A549 (cell line): ENCODE measurements around the gene CLIC4. TPM values are rescaled to one million over a fixed set of nuclear protein-coding genes. Genes with fewer than 3 reads are reported as not detected.

Experiments
- ATAC-seq, 2 experiments: fragments of 200-7000 bp in 1 of 2; fragments of >200 bp in 1 of 2; cut with Nextera tagmentation in 1 of 2; cut with Tn5 transposase in 1 of 2; 3 replicates each; pipeline versions ENCODE4 v1.8.0 to v1.9.1; 2018 to 2020; ENCODE audit warnings: mild to moderate bottlenecking in 1 of 2, moderate library complexity in 1 of 2
- CTCF ChIA-PET: fragments of 300-600 bp; sonication (Branson Sonifier 250); formaldehyde crosslinking; extraction: SDS; loops from one replicate; lab custom pipeline; 2021; ENCODE audit warnings: antibody characterized with exemption, inconsistent platforms; lab: Yijun Ruan, JAX
- POLR2A ChIA-PET: fragments of 350-600 bp; formaldehyde crosslinking; extraction: SDS; loops from one replicate; lab custom pipeline; 2021; ENCODE audit warnings: antibody characterized with exemption, inconsistent platforms; lab: Yijun Ruan, JAX
- DNase-seq, 2 experiments: peaks; one replicate each; pipeline versions ENCODE4 v3.0.0 to v3.0.0-alpha.2; 2011 to 2016; ENCODE audit warnings: low read depth in 1 of 2, low spot score in 1 of 2
- FAIRE-seq: peaks from 2 replicates; lab custom pipeline; 2011; peaks lifted over from hg19 to GRCh38; lab: Jason Lieb, UNC
- H3K27ac ChIP-seq, 2 experiments: fragments of >200 bp; sonication (Bioruptor Twin); formaldehyde crosslinking; 3 replicates each; pipeline ENCODE4 v1.5.1; 2016 to 2017
- H3K4me1 ChIP-seq: fragments of >200 bp; sonication (Bioruptor Twin); formaldehyde crosslinking; 3 replicates; pipeline ENCODE4 v1.6.1; 2016
- H3K4me2 ChIP-seq: fragments of >200 bp; sonication (Bioruptor Twin); formaldehyde crosslinking; 3 replicates; pipeline ENCODE4 v1.6.1; 2016
- H3K4me3 ChIP-seq: fragments of >200 bp; sonication (Bioruptor Twin); formaldehyde crosslinking; 3 replicates; pipeline ENCODE4 v1.5.1; 2016
- H3K9me3 ChIP-seq: fragments of >200 bp; sonication (Bioruptor Twin); formaldehyde crosslinking; 3 replicates; pipeline ENCODE4 v1.6.1; 2016
- BHLHE40 ChIP-seq: IDR thresholded peaks from 2 replicates; pipeline ENCODE4 v1.6.1; 2012; ENCODE audit warnings: low read depth, low read length, inconsistent platforms
- CBX8 ChIP-seq: fragments of 200-600 bp; sonication (generic); IDR thresholded peaks from 2 replicates; pipeline ENCODE4 v1.6.1; 2016
- CEBPB ChIP-seq, 2 experiments: fragments of >200 bp in 1 of 2; sonication (Bioruptor Twin) in 1 of 2; formaldehyde crosslinking in 1 of 2; IDR thresholded peaks; 2 replicates each; pipeline ENCODE4 v1.6.1; 2012 to 2016
- EHF ChIP-seq: fragments of 250-450 bp; sonication (Bioruptor Pico); IDR thresholded peaks from 2 replicates; pipeline ENCODE4 v1.5.0; 2020; ENCODE audit warnings: mild to moderate bottlenecking
- EHMT2 ChIP-seq: fragments of 200-600 bp; sonication (generic); IDR thresholded peaks from 2 replicates; pipeline ENCODE4 v1.6.1; 2016; ENCODE audit warnings: antibody characterized with exemption, low read depth, mild to moderate bottlenecking, moderate library complexity
- FOSB ChIP-seq: fragments of 250-450 bp; sonication (Bioruptor Pico); IDR thresholded peaks from 2 replicates; pipeline ENCODE4 v1.5.0; 2020; ENCODE audit warnings: mild to moderate bottlenecking, moderate library complexity
- FOSL2 ChIP-seq, 2 experiments: fragments of 450-650 bp in 1 of 2; fragments of >200 bp in 1 of 2; sonication (Bioruptor Twin) in 1 of 2; formaldehyde crosslinking; IDR thresholded peaks; 2 replicates each; pipeline versions ENCODE4 v1.5.0 to v1.6.1; 2016 to 2020; ENCODE audit warnings: mild to moderate bottlenecking in 1 of 2, moderate library complexity in 1 of 2
- HEYL ChIP-seq: fragments of 250-450 bp; sonication (Bioruptor Pico); IDR thresholded peaks from 2 replicates; pipeline ENCODE4 v1.8.0; 2021; ENCODE audit warnings: mild to moderate bottlenecking, moderate library complexity
- HOXA7 ChIP-seq: fragments of 250-450 bp; sonication (Bioruptor Pico); IDR thresholded peaks from 2 replicates; pipeline ENCODE4 v1.5.0; 2020; ENCODE audit warnings: mild to moderate bottlenecking, moderate library complexity
- HOXB5 ChIP-seq: fragments of 250-450 bp; sonication (Bioruptor Pico); IDR thresholded peaks from 2 replicates; pipeline ENCODE4 v1.5.0; 2020; ENCODE audit warnings: mild to moderate bottlenecking, moderate library complexity
- JUN ChIP-seq, 2 experiments: fragments of >200 bp; sonication (Bioruptor Twin); formaldehyde crosslinking; IDR thresholded peaks; 2 replicates in 1 of 2; 3 replicates in 1 of 2; pipeline ENCODE4 v1.6.1; 2016 to 2017
- JUNB ChIP-seq: fragments of >200 bp; sonication (Bioruptor Twin); formaldehyde crosslinking; IDR thresholded peaks from 2 replicates; pipeline ENCODE4 v1.6.1; 2016
- MAFK ChIP-seq: fragments of 450-650 bp; IDR thresholded peaks from 2 replicates; pipeline ENCODE4 v1.6.1; 2014; ENCODE audit not compliant: partially characterized antibody
- MYC ChIP-seq: IDR thresholded peaks from 2 replicates; pipeline ENCODE4 v1.6.1; 2012; ENCODE audit warnings: mild to moderate bottlenecking, inconsistent platforms, low read length, improper control_type of control experiment, borderline replicate concordance
- NFE2L2 ChIP-seq: fragments of 150-350 bp; conservative IDR thresholded peaks from 2 replicates; pipeline ENCODE4 v1.6.1; 2014; ENCODE audit warnings: low read length
- POLR2A ChIP-seq: IDR thresholded peaks from 2 replicates; pipeline ENCODE4 v1.6.1; 2012; ENCODE audit warnings: mild to moderate bottlenecking, low read length
- RAD21 ChIP-seq, 2 experiments: fragments of >200 bp in 1 of 2; sonication (Bioruptor Twin) in 1 of 2; formaldehyde crosslinking in 1 of 2; IDR thresholded peaks in 1 of 2; conservative IDR thresholded peaks in 1 of 2; 2 replicates in 1 of 2; 3 replicates in 1 of 2; pipeline ENCODE4 v1.6.1; 2012 to 2018; ENCODE audit warnings: inconsistent platforms in 1 of 2
- RARB ChIP-seq: fragments of 250-450 bp; sonication (Bioruptor Pico); IDR thresholded peaks from 2 replicates; pipeline ENCODE4 v1.8.0; 2021; ENCODE audit warnings: mild to moderate bottlenecking, moderate library complexity
- RCOR1 ChIP-seq: fragments of 150-350 bp; IDR thresholded peaks from 2 replicates; pipeline ENCODE4 v1.6.1; 2014; ENCODE audit warnings: antibody characterized with exemption, low read length, low read depth
- RNF2 ChIP-seq: fragments of 200-600 bp; sonication (generic); IDR thresholded peaks from 2 replicates; pipeline ENCODE4 v1.6.1; 2016; ENCODE audit warnings: low read depth, mild to moderate bottlenecking, antibody characterized with exemption, moderate library complexity, borderline replicate concordance
- SMC3 ChIP-seq: fragments of >200 bp; sonication (Bioruptor Twin); formaldehyde crosslinking; IDR thresholded peaks from 3 replicates; pipeline ENCODE4 v1.6.1; 2018; ENCODE audit warnings: inconsistent platforms
- SREBF2 ChIP-seq: fragments of 450-650 bp; IDR thresholded peaks from 2 replicates; pipeline ENCODE4 v1.6.1; 2014; ENCODE audit warnings: mild to moderate bottlenecking, moderate library complexity
- TFCP2L1 ChIP-seq: fragments of 250-450 bp; sonication (Bioruptor Pico); IDR thresholded peaks from 2 replicates; pipeline ENCODE4 v1.5.0; 2021; ENCODE audit warnings: mild to moderate bottlenecking
- TP53 ChIP-seq: fragments of 250-450 bp; sonication (Bioruptor Pico); IDR thresholded peaks from 2 replicates; pipeline ENCODE4 v1.5.0; 2021; ENCODE audit warnings: mild to moderate bottlenecking, moderate library complexity
- WGBS: methylation state at CpG from one replicate; pipeline ENCODE4 v1.1.6; 2017; ENCODE audit errors: missing lambda C conversion rate; 5-methylcytosine and 5-hydroxymethylcytosine counted together
- polyA plus RNA-seq, 4 experiments: library from polyadenylated mRNA; depleted of rRNA in 3 of 4; stranded (reverse); fragments of >200 nt; fragmentation: RNase III in 1 of 4; extraction: RNeasy Plus Mini Kit Qiagen cat#74134 plus additional on column Dnase treatment in 1 of 4; gene quantifications; 2 replicates in 3 of 4; 3 replicates in 1 of 4; pipeline ENCODE4 v1.2.3, GENCODE V29; 2011 to 2017
- TF ChIP-seq, protein P1 (sequence below): IDR thresholded peaks from 2 replicates; pipeline ENCODE4 v1.6.1; 2012
- TF ChIP-seq, protein P2 (sequence below): fragments of 200-600 bp; sonication (generic); IDR thresholded peaks from 2 replicates; pipeline ENCODE4 v1.6.1; 2016; ENCODE audit warnings: antibody characterized with exemption, mild to moderate bottlenecking, moderate library complexity
- TF ChIP-seq, protein P3 (sequence below): fragments of 250-450 bp; sonication (Bioruptor Pico); IDR thresholded peaks from 2 replicates; pipeline ENCODE4 v1.5.0; 2020; ENCODE audit warnings: low read depth, mild to moderate bottlenecking, moderate library complexity
- TF ChIP-seq, protein P4 (sequence below): fragments of >200 bp; sonication (Bioruptor Twin); formaldehyde crosslinking; IDR thresholded peaks from 3 replicates; pipeline ENCODE4 v1.5.1; 2016
- TF ChIP-seq, protein P5 (sequence below): IDR thresholded peaks from 2 replicates; pipeline ENCODE4 v1.6.1; 2012; ENCODE audit warnings: low read depth, borderline replicate concordance

Gene CLIC4
- polyA plus RNA-seq, 2 of the 4 experiments (the other 2 are of a cell fraction), result 52.1 to 97.4 TPM

DNA sequence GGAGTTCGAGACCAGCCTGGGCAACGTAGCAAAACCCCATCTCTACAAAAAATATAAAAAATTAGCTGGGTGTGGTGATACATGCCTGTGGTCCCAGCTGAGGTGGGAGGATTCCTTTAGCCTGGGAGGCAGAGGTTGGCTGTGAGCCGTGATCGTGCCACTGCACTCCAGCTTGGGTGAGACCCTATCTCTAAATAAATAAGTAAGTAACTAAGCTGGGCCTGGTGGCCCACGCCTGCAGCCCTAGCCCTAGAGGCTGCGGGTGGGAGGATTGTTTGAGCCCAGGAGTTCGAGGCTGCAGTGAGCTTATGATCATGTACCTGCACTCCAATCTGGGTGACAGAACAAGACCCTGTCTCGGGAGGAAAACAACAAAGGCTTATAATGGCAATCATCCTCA lies 4.6 kb downstream of the CLIC4 start:
- POLR2A ChIA-PET, result no interaction called here
- Histone ChIP-seq H3K4me1 (peaks cover 23% of the 10 kb centered on the region), H3K27ac (no peak overlapping the region), H3K4me2 (no peak overlapping the region), H3K4me3 (no peak overlapping the region), H3K9me3 (no peaks in the 10 kb centered on the region)
- CTCF ChIA-PET, result interaction anchor here (0.6 kb wide), 1 partner anchor 62 kb away, joined by 3 read pairs; no protein-coding TSS in a partner anchor
- no peak for DNase-seq
- FAIRE-seq, result no peak
- WGBS, result 88% methylated on average over 8 of the region's 8 CpGs
- TF ChIP-seq TFCP2L1 (no peak), HOXA7 (CRISPR knock-in tag) (no peak), MYC (no peak), MAFK (no peak), HEYL (CRISPR knock-in tag) (no peak), BHLHE40 (no peak), JUNB (no peak), POLR2A (no peak), HOXB5 (CRISPR knock-in tag) (no peak), RCOR1 (no peak), SMC3 (no peak), RARB (CRISPR knock-in tag) (no peak), FOSL2 (IDR thresholded peaks at IDR 0.05) (no peak), FOSL2 (CRISPR knock-in tag; IDR thresholded peaks at IDR 0.05) (no peak), RAD21 (conservative IDR thresholded peaks at IDR 0.05 in 1 of 2, IDR thresholded peaks at IDR 0.05 in 1 of 2) (no peak), JUN (IDR thresholded peaks at IDR 0.05) (no peak), RNF2 (no peak), EHMT2 (no peak), EHF (CRISPR knock-in tag) (no peak), NFE2L2 (no peak)
- TF ChIP-seq, protein P1, sequence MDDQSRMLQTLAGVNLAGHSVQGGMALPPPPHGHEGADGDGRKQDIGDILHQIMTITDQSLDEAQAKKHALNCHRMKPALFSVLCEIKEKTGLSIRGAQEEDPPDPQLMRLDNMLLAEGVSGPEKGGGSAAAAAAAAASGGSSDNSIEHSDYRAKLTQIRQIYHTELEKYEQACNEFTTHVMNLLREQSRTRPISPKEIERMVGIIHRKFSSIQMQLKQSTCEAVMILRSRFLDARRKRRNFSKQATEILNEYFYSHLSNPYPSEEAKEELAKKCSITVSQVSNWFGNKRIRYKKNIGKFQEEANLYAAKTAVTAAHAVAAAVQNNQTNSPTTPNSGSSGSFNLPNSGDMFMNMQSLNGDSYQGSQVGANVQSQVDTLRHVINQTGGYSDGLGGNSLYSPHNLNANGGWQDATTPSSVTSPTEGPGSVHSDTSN, result no peak
- no peak for ATAC-seq

DNA sequence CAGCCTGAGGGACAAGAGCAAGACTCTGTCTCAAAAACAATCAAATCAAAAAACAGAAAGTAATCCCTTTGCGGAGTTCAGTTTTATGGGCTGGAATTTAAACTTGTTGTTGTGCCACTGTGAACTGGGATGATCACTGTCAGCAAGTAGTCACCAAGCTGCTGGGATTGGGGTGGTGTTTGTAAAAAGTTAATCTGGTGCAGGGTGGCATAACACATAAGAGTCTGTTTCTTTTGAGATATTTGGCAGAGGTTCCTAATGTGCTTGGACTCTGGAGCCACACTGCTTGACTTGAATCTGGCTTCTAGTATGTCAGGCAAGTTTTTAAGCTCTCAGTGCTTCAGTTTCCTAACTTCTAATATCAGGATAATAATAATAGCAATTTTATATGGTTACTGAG lies 6.6 kb downstream of the CLIC4 start:
- no peaks in the 10 kb centered on the region for H3K9me3 ChIP-seq
- peak overlapping the region; percentile 45 for H3K4me2 ChIP-seq
- no peak overlapping the region for H3K4me3 ChIP-seq
- no peak for ATAC-seq
- no peak for FAIRE-seq
- ChIA-PET CTCF (no interaction called here), POLR2A (no interaction called here)
- H3K4me1 ChIP-seq, result peaks cover 21% of the 10 kb centered on the region
- DNase-seq, result no peak
- 94% methylated on average over 1 of the region's 1 CpG for WGBS
- no peak overlapping the region for H3K27ac ChIP-seq
- TF ChIP-seq, protein P2, sequence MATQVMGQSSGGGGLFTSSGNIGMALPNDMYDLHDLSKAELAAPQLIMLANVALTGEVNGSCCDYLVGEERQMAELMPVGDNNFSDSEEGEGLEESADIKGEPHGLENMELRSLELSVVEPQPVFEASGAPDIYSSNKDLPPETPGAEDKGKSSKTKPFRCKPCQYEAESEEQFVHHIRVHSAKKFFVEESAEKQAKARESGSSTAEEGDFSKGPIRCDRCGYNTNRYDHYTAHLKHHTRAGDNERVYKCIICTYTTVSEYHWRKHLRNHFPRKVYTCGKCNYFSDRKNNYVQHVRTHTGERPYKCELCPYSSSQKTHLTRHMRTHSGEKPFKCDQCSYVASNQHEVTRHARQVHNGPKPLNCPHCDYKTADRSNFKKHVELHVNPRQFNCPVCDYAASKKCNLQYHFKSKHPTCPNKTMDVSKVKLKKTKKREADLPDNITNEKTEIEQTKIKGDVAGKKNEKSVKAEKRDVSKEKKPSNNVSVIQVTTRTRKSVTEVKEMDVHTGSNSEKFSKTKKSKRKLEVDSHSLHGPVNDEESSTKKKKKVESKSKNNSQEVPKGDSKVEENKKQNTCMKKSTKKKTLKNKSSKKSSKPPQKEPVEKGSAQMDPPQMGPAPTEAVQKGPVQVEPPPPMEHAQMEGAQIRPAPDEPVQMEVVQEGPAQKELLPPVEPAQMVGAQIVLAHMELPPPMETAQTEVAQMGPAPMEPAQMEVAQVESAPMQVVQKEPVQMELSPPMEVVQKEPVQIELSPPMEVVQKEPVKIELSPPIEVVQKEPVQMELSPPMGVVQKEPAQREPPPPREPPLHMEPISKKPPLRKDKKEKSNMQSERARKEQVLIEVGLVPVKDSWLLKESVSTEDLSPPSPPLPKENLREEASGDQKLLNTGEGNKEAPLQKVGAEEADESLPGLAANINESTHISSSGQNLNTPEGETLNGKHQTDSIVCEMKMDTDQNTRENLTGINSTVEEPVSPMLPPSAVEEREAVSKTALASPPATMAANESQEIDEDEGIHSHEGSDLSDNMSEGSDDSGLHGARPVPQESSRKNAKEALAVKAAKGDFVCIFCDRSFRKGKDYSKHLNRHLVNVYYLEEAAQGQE, result no peak
- no peak for TF ChIP-seq FOSL2 (IDR thresholded peaks at IDR 0.05)
- no peak for TF ChIP-seq FOSL2 (CRISPR knock-in tag; IDR thresholded peaks at IDR 0.05)
- no peak for TF ChIP-seq RCOR1
- no peak for TF ChIP-seq BHLHE40
- TF ChIP-seq, protein P3, sequence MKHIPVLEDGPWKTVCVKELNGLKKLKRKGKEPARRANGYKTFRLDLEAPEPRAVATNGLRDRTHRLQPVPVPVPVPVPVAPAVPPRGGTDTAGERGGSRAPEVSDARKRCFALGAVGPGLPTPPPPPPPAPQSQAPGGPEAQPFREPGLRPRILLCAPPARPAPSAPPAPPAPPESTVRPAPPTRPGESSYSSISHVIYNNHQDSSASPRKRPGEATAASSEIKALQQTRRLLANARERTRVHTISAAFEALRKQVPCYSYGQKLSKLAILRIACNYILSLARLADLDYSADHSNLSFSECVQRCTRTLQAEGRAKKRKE (CRISPR knock-in tag), result no peak
- TF ChIP-seq RAD21 (conservative IDR thresholded peaks at IDR 0.05 in 1 of 2, IDR thresholded peaks at IDR 0.05 in 1 of 2), result no peak
- TF ChIP-seq CEBPB (IDR thresholded peaks at IDR 0.05), result no peak
- TF ChIP-seq, protein P1, result no peak
- TF ChIP-seq, protein P4, sequence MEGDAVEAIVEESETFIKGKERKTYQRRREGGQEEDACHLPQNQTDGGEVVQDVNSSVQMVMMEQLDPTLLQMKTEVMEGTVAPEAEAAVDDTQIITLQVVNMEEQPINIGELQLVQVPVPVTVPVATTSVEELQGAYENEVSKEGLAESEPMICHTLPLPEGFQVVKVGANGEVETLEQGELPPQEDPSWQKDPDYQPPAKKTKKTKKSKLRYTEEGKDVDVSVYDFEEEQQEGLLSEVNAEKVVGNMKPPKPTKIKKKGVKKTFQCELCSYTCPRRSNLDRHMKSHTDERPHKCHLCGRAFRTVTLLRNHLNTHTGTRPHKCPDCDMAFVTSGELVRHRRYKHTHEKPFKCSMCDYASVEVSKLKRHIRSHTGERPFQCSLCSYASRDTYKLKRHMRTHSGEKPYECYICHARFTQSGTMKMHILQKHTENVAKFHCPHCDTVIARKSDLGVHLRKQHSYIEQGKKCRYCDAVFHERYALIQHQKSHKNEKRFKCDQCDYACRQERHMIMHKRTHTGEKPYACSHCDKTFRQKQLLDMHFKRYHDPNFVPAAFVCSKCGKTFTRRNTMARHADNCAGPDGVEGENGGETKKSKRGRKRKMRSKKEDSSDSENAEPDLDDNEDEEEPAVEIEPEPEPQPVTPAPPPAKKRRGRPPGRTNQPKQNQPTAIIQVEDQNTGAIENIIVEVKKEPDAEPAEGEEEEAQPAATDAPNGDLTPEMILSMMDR, result no peak
- no peak for TF ChIP-seq FOSB
- TF ChIP-seq HOXA7 (CRISPR knock-in tag), result no peak
- TF ChIP-seq, protein P5, sequence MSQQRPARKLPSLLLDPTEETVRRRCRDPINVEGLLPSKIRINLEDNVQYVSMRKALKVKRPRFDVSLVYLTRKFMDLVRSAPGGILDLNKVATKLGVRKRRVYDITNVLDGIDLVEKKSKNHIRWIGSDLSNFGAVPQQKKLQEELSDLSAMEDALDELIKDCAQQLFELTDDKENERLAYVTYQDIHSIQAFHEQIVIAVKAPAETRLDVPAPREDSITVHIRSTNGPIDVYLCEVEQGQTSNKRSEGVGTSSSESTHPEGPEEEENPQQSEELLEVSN, result no peak
- TF ChIP-seq TP53, result no peak
- no peak for TF ChIP-seq CBX8
- TF ChIP-seq RARB (CRISPR knock-in tag), result no peak
- no peak for TF ChIP-seq EHF (CRISPR knock-in tag)
- TF ChIP-seq JUNB, result no peak
- no peak for TF ChIP-seq JUN (IDR thresholded peaks at IDR 0.05)
- TF ChIP-seq SREBF2, result no peak
